Stimulated activated CD4-positive, alpha-beta T cell treated with anti-CD3 and anti-CD28 coated beads, Interleukin-2, amount 100 ng/mL, for 24 hours (primary cell): Measurements from ENCODE around the gene MEAF6.
"Not testable (repeated sequence)": the region's sequence is repeated elsewhere in the genome, so short reads cannot be mapped to it uniquely, and the experiment has no call there.

Experiments used
- DNase-seq, 2 donors: peaks; one replicate each; pipeline ENCODE4 v3.0.0-alpha.2; 2020

MEAF6 gene

GRCh38 chr1:37514350-37515184, at the start of gene MEAF6:
TSS of gene MEAF6 (minus strand) at chr1:37514766. CDS start at chr1:37514746, 20 bp downstream.
- peak; percentile 84 to 85 for DNase-seq

- no peak for DNase-seq
Observed at GRCh38 chr1:37562984-37563383, 48.4 kb upstream of the MEAF6 start.

- DNase-seq = peak; percentile 39 to 40
Observed at GRCh38 chr1:37561133-37562132, 46.9 kb upstream of the MEAF6 start.

GRCh38 chr1:37560401-37561132, 46.0 kb upstream of the MEAF6 start:
- DNase-seq = no peak

- DNase-seq = not testable (repeated sequence)
Observed at GRCh38 chr1:37559957-37560379, 45.4 kb upstream of the MEAF6 start.

- no peak for DNase-seq
Observed at GRCh38 chr1:37559080-37559479, 44.5 kb upstream of the MEAF6 start.

GRCh38 chr1:37558411-37558810, 43.8 kb upstream of the MEAF6 start:
- no peak for DNase-seq

GRCh38 chr1:37557402-37557801, 42.8 kb upstream of the MEAF6 start:
- no peak for DNase-seq

GRCh38 chr1:37556712-37557196, 42.2 kb upstream of the MEAF6 start, which contains the start of gene DNALI1:
TSS of gene DNALI1 (plus strand) at chr1:37556940. CDS start at chr1:37556995, 55 bp downstream.
- peak in 1 of 2 donors; percentile 40 for DNase-seq

GRCh38 chr1:37553927-37554808, 39.6 kb upstream of the MEAF6 start, which contains the start of gene SNIP1:
TSS of gene SNIP1 (minus strand) at chr1:37554293. CDS start at chr1:37554229, 64 bp downstream.
- DNase-seq = peak; percentile 88 to 90

- no peak for DNase-seq
Observed at GRCh38 chr1:37553598-37553926, 39.0 kb upstream of the MEAF6 start.

GRCh38 chr1:37549341-37549740, 34.8 kb upstream of the MEAF6 start:
- no peak for DNase-seq

- no peak for DNase-seq
Observed at GRCh38 chr1:37545019-37545418, 30.5 kb upstream of the MEAF6 start.

- no peak for DNase-seq
Observed at GRCh38 chr1:37544530-37544929, 30.0 kb upstream of the MEAF6 start.

- no peak for DNase-seq
Observed at GRCh38 chr1:37540036-37540785, 25.6 kb upstream of the MEAF6 start.

GRCh38 chr1:37539154-37539553, 24.6 kb upstream of the MEAF6 start:
- DNase-seq = not testable (repeated sequence)

- DNase-seq = no peak
Observed at GRCh38 chr1:37537378-37537777, 22.8 kb upstream of the MEAF6 start.

- no peak for DNase-seq
Observed at GRCh38 chr1:37533317-37534093, 18.9 kb upstream of the MEAF6 start.

- not testable (repeated sequence) for DNase-seq
Observed at GRCh38 chr1:37532418-37533156, 18.0 kb upstream of the MEAF6 start.
